K562 (cell line): ENCODE data around the gene KAT6B. TPM values are rescaled to one million over a fixed set of nuclear protein-coding genes. Genes with fewer than 3 reads are reported as not detected.

Experiments used
- ATAC-seq: fragments of 200-7000 bp; cut with Tn5 transposase; 3 replicates; pipeline ENCODE4 v1.9.1; 2020; ENCODE audit warnings: moderate library complexity
- BruUV-seq: library from RNA; stranded (reverse); fragments of 400-500 nt; replicated peaks from 2 replicates; lab custom pipeline; 2021; lab: Mats Ljungman, UMichigan
- CTCF ChIA-PET: fragments of 300-600 bp; formaldehyde crosslinking; extraction: SDS; loops from one replicate; lab custom pipeline; 2021; ENCODE audit warnings: low intra/inter-chr PET ratio; lab: Yijun Ruan, JAX
- POLR2A ChIA-PET: fragments of 300-600, 350-650 bp; sonication (Branson Sonifier 250); formaldehyde crosslinking; extraction: SDS; loops from one replicate; lab custom pipeline; 2021; ENCODE audit warnings: antibody characterized with exemption, inconsistent platforms; lab: Yijun Ruan, JAX
- DNase-seq, 4 experiments: peaks; one replicate each; pipeline versions ENCODE4 v3.0.0 to v3.0.0-alpha.2; 2011 to 2018; ENCODE audit warnings: low spot score in 3 of 4, mixed read lengths in 3 of 4; ENCODE audit errors: extremely low read depth in 1 of 4
- FAIRE-seq: peaks from 2 replicates; lab custom pipeline; 2011; peaks lifted over from hg19 to GRCh38; lab: Jason Lieb, UNC
- H2AFZ ChIP-seq: 2 replicates; pipeline ENCODE4 v1.6.0; 2011; ENCODE audit warnings: low read depth, low read length, control low read depth, inconsistent platforms
- H3K27ac ChIP-seq: fragments of 200-600 bp; 3 replicates; pipeline ENCODE4 v1.8.0; 2011; ENCODE audit warnings: low read depth, mild to moderate bottlenecking, control low read depth, inconsistent platforms, low read length, moderate library complexity, mixed read lengths; ENCODE audit errors: extremely low read depth
- H3K27me3 ChIP-seq, 2 experiments: fragments of 300-600 bp in 1 of 2; 2 replicates in 1 of 2; 3 replicates in 1 of 2; pipeline versions ENCODE4 v1.6.0 to v1.8.0; 2011; ENCODE audit warnings: inconsistent platforms in 2 of 2, low read length in 2 of 2, mild to moderate bottlenecking in 1 of 2, mixed read lengths in 1 of 2, moderate library complexity in 1 of 2; ENCODE audit not compliant: control insufficient read depth in 2 of 2, insufficient read depth in 2 of 2
- H3K36me3 ChIP-seq: fragments of 300-600 bp; 3 replicates; pipeline ENCODE4 v1.8.0; 2011; ENCODE audit warnings: mild to moderate bottlenecking, low read length, inconsistent platforms; ENCODE audit not compliant: control insufficient read depth, insufficient read depth
- H3K4me1 ChIP-seq, 2 experiments: fragments of 200-600 bp in 1 of 2; replicated peaks in 1 of 2; 2 replicates in 1 of 2; 3 replicates in 1 of 2; pipeline versions ENCODE4 v1.5.1 to v1.8.0; 2011; ENCODE audit warnings: inconsistent platforms in 2 of 2, low read length in 2 of 2, mild to moderate bottlenecking in 1 of 2, mixed read lengths in 1 of 2, moderate library complexity in 1 of 2; ENCODE audit not compliant: control insufficient read depth in 2 of 2, insufficient read depth in 2 of 2
- H3K4me2 ChIP-seq: 2 replicates; pipeline ENCODE4 v1.6.1; 2011; ENCODE audit warnings: low read length, control low read depth, inconsistent platforms, mixed read lengths; ENCODE audit not compliant: insufficient read depth
- H3K4me3 ChIP-seq: fragments of 200-600 bp; sonication (generic), shearing (Covaris generic); 2 replicates; pipeline ENCODE4 v1.5.1; 2016; ENCODE audit warnings: control low read depth, inconsistent platforms
- H3K79me2 ChIP-seq: fragments of 200-600 bp; 3 replicates; pipeline ENCODE4 v1.8.0; 2011; ENCODE audit warnings: low read length, inconsistent platforms; ENCODE audit not compliant: control insufficient read depth, insufficient read depth
- H3K9ac ChIP-seq, 2 experiments: 2 replicates each; pipeline versions ENCODE4 v1.6.0 to v1.6.1; 2011; ENCODE audit warnings: low read depth in 2 of 2, low read length in 2 of 2, control low read depth in 1 of 2, inconsistent platforms in 1 of 2, mild to moderate bottlenecking in 1 of 2, mixed read lengths in 1 of 2; ENCODE audit not compliant: insufficient read depth in 1 of 2
- H3K9me1 ChIP-seq: one replicate; pipeline ENCODE4 v1.6.0; 2011; ENCODE audit warnings: inconsistent platforms, mild to moderate bottlenecking, low read length, moderate library complexity; ENCODE audit not compliant: control insufficient read depth, insufficient read depth
- H3K9me3 ChIP-seq: replicated peaks from 2 replicates; pipeline ENCODE4 v1.5.1; 2011; ENCODE audit warnings: low read depth, low read length, inconsistent platforms; ENCODE audit not compliant: control insufficient read depth, insufficient read depth
- H4K20me1 ChIP-seq: replicated peaks from 2 replicates; pipeline ENCODE4 v1.6.1; 2011; ENCODE audit warnings: low read length, inconsistent platforms, mixed read lengths; ENCODE audit not compliant: control insufficient read depth, insufficient read depth
- ARID2 ChIP-seq: fragments of 450-650 bp; IDR thresholded peaks from 2 replicates; pipeline ENCODE4 v1.6.1; 2017; ENCODE audit warnings: antibody characterized with exemption, mild to moderate bottlenecking
- CEBPB ChIP-seq: fragments of 450-650 bp; IDR thresholded peaks from 2 replicates; pipeline ENCODE4 v1.6.1; 2016; ENCODE audit warnings: missing genetic modification characterization, missing compliant biosample characterization
- E2F1 ChIP-seq: sonication (generic); formaldehyde crosslinking; IDR thresholded peaks from 2 replicates; pipeline ENCODE4 v1.8.1; 2023; ENCODE audit warnings: mild to moderate bottlenecking, missing genetic modification reagents, moderate library complexity
- E2F3 ChIP-seq: fragments of 250-450 bp; sonication (Bioruptor Pico); IDR thresholded peaks from 2 replicates; pipeline ENCODE4 v1.4.0; 2020; ENCODE audit warnings: mild to moderate bottlenecking
- ELK1 ChIP-seq: sonication (generic); formaldehyde crosslinking; IDR thresholded peaks from 2 replicates; pipeline ENCODE4 v1.8.1; 2022; ENCODE audit warnings: missing genetic modification reagents
- FOSL1 ChIP-seq: fragments of 200-800 bp; sonication (Bioruptor generic); conservative IDR thresholded peaks from 2 replicates; pipeline ENCODE4 v1.6.1; 2016; ENCODE audit warnings: missing genetic modification characterization, missing compliant biosample characterization
- GTF2F1 ChIP-seq: IDR thresholded peaks from 2 replicates; pipeline ENCODE4 v1.6.1; 2011; ENCODE audit warnings: low read depth, low read length, improper control_type of control experiment
- KDM1A ChIP-seq, 2 experiments: fragments of 450-650 bp; IDR thresholded peaks; 2 replicates each; pipeline ENCODE4 v1.6.1; 2016; ENCODE audit warnings: mild to moderate bottlenecking in 2 of 2
- MAFK ChIP-seq: IDR thresholded peaks from 2 replicates; pipeline ENCODE4 v1.6.1; 2011; ENCODE audit warnings: low read length, improper control_type of control experiment
- MCM3 ChIP-seq: fragments of 450-650 bp; IDR thresholded peaks from 2 replicates; pipeline ENCODE4 v1.6.1; 2016
- PHB2 ChIP-seq: fragments of 450-650 bp; IDR thresholded peaks from 2 replicates; pipeline ENCODE4 v1.6.1; 2017; ENCODE audit warnings: low read depth
- RBM39 ChIP-seq: fragments of 200-400 bp; formaldehyde crosslinking; optimal IDR thresholded peaks from 2 replicates; pipeline ENCODE3; 2018; ENCODE audit warnings: low read depth, low read length
- SP1 ChIP-seq: sonication (generic); formaldehyde crosslinking; IDR thresholded peaks from 2 replicates; pipeline ENCODE4 v1.8.1; 2022; ENCODE audit warnings: mild to moderate bottlenecking, missing genetic modification reagents
- ZBTB11 ChIP-seq, 3 experiments: fragments of 200-800 bp in 1 of 3; fragments of 250-450 bp in 1 of 3; fragments of 450-650 bp in 1 of 3; sonication (Bioruptor Pico) in 1 of 3; sonication (Bioruptor generic) in 1 of 3; formaldehyde crosslinking in 1 of 3; IDR thresholded peaks; 2 replicates each; pipeline versions ENCODE4 v1.6.1 to v1.8.0; 2016 to 2022; ENCODE audit warnings: mild to moderate bottlenecking in 2 of 3, missing genetic modification characterization in 2 of 3, missing compliant biosample characterization in 1 of 3, moderate library complexity in 1 of 3
- ZBTB7A ChIP-seq: IDR thresholded peaks from 2 replicates; pipeline ENCODE4 v1.6.1; 2011; ENCODE audit warnings: low read depth, mild to moderate bottlenecking, low read length, moderate library complexity, borderline replicate concordance; ENCODE audit not compliant: control insufficient read depth
- ZC3H11A ChIP-seq: IDR thresholded peaks from 2 replicates; pipeline ENCODE4 v1.6.1; 2012; ENCODE audit warnings: low read depth, low read length, improper control_type of control experiment
- ZNF212 ChIP-seq: fragments of 450-650 bp; formaldehyde crosslinking; IDR thresholded peaks from 2 replicates; pipeline ENCODE4 v1.4.0; 2020; ENCODE audit warnings: mild to moderate bottlenecking
- ZNF717 ChIP-seq: fragments of 250-450 bp; sonication (Bioruptor Pico); IDR thresholded peaks from 2 replicates; pipeline ENCODE4 v1.5.0; 2021
- ZNF766 ChIP-seq: fragments of 200-800 bp; sonication (Bioruptor generic); conservative IDR thresholded peaks from 2 replicates; pipeline ENCODE4 v1.6.1; 2016; ENCODE audit warnings: missing genetic modification characterization, missing compliant biosample characterization
- ZNF79 ChIP-seq: fragments of 250-450 bp; sonication (Bioruptor Pico); IDR thresholded peaks from 2 replicates; pipeline ENCODE4 v1.4.0; 2020; ENCODE audit warnings: low read depth, mild to moderate bottlenecking, moderate library complexity
- WGBS: fragments of 100-300 bp; shearing (Covaris generic); methylation state at CpG from one replicate; pipeline ENCODE4 v1.1.6; 2016; ENCODE audit warnings: low coverage, mixed read lengths; ENCODE audit not compliant: insufficient coverage; ENCODE audit errors: missing lambda C conversion rate; 5-methylcytosine and 5-hydroxymethylcytosine counted together
- in situ Hi-C: fragments of 300-500 bp; cut with MboI; formaldehyde crosslinking; loops from 4 replicates; pipeline ENCODE4 v1.15.0; 2018; ENCODE audit warnings: inconsistent platforms, mixed read lengths
- intact Hi-C: fragments of 100-400 bp; cut with micrococcal nuclease; formaldehyde crosslinking; loops from 2 replicates; pipeline ENCODE4 v1.14.2; 2022
- polyA plus RNA-seq, 8 experiments: library from polyadenylated mRNA; depleted of rRNA in 4 of 8; stranded (reverse) in 5 of 8; unstranded in 3 of 8; fragments of >200 nt; fragmentation: Nextera tagmentation in 2 of 8; fragmentation: Illumina TruSeq in 1 of 8; extraction: Ambion mirVana in 2 of 8; extraction: Trizol in 1 of 8; gene quantifications; 2 replicates each; pipeline versions ENCODE4 v1.2.1 to v1.2.3, GENCODE V29; 2011 to 2014; ENCODE audit warnings: inconsistent platforms in 1 of 8, missing spikeins in 1 of 8
- total RNA-seq, 7 experiments: library from RNA; depleted of rRNA in 6 of 7; stranded (reverse); fragments of >200 nt in 6 of 7; fragmentation: Illumina TruSeq in 2 of 7; extraction: Trizol in 2 of 7; gene quantifications; 2 replicates each; pipeline versions ENCODE4 v1.2.1 to v1.2.3, GENCODE V29; 2011 to 2021; ENCODE audit warnings: low replicate concordance in 1 of 7

KAT6B gene
- total and polyA plus RNA-seq, 9 of the 15 experiments (the other 6 are each of a cell fraction or from before 2014, with no cell fraction given), result 1.4 to 9.2 (median 6.8) TPM

- no peak for TF ChIP-seq ZBTB11 (CRISPR knock-in tag; IDR thresholded peaks at IDR 0.05)
- TF ChIP-seq MAFK, result no peak
- TF ChIP-seq MCM3, result no peak
- TF ChIP-seq SP1 (CRISPR knock-in tag), result no peak
- TF ChIP-seq ZBTB7A, result no peak
- no peak for TF ChIP-seq ZNF717 (CRISPR knock-in tag)
- no peak for TF ChIP-seq CEBPB (tag)
- TF ChIP-seq GTF2F1, result no peak
- TF ChIP-seq ZNF212 (CRISPR knock-in tag), result no peak
Measured at GRCh38 chr10:74982634-74982982, 156.2 kb downstream of the KAT6B start (continued).

GRCh38 chr10:74983383-74983782, 157.0 kb downstream of the KAT6B start:
- no peaks in the 10 kb centered on the region for H4K20me1 ChIP-seq
- no peaks in the 10 kb centered on the region for H3K27me3 ChIP-seq
- no peaks in the 10 kb centered on the region for H3K79me2 ChIP-seq
- ChIA-PET CTCF (no interaction called here), POLR2A (interaction anchor here (0.6 to 2.7 kb wide), 3 partner anchors 10 to 98 kb away, joined by 3 to 11 read pairs (median 3); no protein-coding TSS in a partner anchor)
- H3K27ac ChIP-seq, result no peak overlapping the region; the same call in 2 of the 3 replicates
- H3K9ac ChIP-seq, result no peak overlapping the region
- 25% methylated on average over 2 of the region's 2 CpGs for WGBS
- in situ Hi-C loops (no loop called here), intact Hi-C loops (no loop called here)
- no peaks in the 10 kb centered on the region for H3K9me3 ChIP-seq
- ATAC-seq (no peak), DNase-seq (no peak), FAIRE-seq (no peak)
- no peak overlapping the region for H3K4me2 ChIP-seq
- H2AFZ ChIP-seq, result no peak overlapping the region
- no TSS peak for BruUV-seq
- H3K36me3 ChIP-seq, result no peaks in the 10 kb centered on the region
- H3K9me1 ChIP-seq, result no peaks in the 10 kb centered on the region
- H3K4me3 ChIP-seq, result no peak overlapping the region
- H3K4me1 ChIP-seq, result no peaks in the 10 kb centered on the region
- TF ChIP-seq ZC3H11A (no peak), RBM39 (no peak), ZNF79 (no peak), PHB2 (no peak), FOSL1 (tag) (no peak), E2F1 (CRISPR knock-in tag) (no peak), ARID2 (no peak), E2F3 (CRISPR knock-in tag) (no peak), ZNF766 (CRISPR knock-in tag) (no peak), KDM1A (IDR thresholded peaks at IDR 0.05) (no peak), ELK1 (CRISPR knock-in tag) (no peak)
